Measurements from ENCODE around the gene ATP2C1. TPM values are rescaled to one million over a fixed set of nuclear protein-coding genes. Genes with fewer than 3 reads are reported as not detected.

Gene ATP2C1
- total RNA-seq, 4 donors from 2014 or later = 55.1 to 69.9 (median 64.3) TPM

DNA sequence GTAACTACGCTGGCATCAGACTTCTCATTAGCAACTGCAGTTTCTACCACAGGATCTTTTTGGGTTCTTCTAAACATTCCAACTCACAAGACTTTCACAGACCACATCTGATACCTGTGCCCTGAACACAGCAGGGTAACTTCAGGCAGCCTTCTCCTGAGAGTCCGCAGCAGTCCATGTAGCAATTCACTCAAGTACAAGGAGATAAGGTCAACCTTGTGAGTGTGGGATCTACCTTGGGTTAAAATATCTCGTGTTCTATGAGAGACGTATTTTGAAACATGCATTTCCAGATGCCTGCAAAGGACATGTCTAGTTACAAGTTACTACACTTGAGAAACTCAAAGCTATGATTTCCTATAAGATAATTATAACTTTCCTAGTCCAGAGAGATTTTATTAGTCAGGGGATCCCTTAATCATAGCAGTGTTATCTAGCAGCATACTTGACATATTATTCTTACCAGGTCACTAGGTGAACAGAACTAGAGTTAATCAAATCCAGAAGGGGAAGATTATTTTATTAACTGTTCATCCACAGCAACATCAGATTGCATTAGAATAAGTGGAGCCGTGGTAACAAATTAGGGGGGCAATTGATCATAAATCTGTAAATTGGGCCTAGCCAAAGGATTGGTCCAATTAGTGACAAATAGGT lies 66.4 kb downstream of the ATP2C1 start:
- Histone ChIP-seq H3K4me3 (no peak overlapping the region), H3K9me3 (no peaks in the 10 kb centered on the region), H3K27ac (no peak overlapping the region), H3K27me3 (no peaks in the 10 kb centered on the region), H3K36me3 (peaks cover 46% of the 10 kb centered on the region), H3K4me1 (no peaks in the 10 kb centered on the region)
- 89% methylated on average over 5 of the region's 5 CpGs for WGBS
- TF ChIP-seq EP300 (IDR thresholded peaks at IDR 0.05) = no peak
- no peak for TF ChIP-seq POLR2AphosphoS5 (IDR thresholded peaks at IDR 0.05)
- TF ChIP-seq, protein P1, sequence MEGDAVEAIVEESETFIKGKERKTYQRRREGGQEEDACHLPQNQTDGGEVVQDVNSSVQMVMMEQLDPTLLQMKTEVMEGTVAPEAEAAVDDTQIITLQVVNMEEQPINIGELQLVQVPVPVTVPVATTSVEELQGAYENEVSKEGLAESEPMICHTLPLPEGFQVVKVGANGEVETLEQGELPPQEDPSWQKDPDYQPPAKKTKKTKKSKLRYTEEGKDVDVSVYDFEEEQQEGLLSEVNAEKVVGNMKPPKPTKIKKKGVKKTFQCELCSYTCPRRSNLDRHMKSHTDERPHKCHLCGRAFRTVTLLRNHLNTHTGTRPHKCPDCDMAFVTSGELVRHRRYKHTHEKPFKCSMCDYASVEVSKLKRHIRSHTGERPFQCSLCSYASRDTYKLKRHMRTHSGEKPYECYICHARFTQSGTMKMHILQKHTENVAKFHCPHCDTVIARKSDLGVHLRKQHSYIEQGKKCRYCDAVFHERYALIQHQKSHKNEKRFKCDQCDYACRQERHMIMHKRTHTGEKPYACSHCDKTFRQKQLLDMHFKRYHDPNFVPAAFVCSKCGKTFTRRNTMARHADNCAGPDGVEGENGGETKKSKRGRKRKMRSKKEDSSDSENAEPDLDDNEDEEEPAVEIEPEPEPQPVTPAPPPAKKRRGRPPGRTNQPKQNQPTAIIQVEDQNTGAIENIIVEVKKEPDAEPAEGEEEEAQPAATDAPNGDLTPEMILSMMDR (IDR thresholded peaks at IDR 0.05) = no peak
- TF ChIP-seq POLR2A (IDR thresholded peaks at IDR 0.05) = no peak
- DNase-seq (ENCODE audit: low spot score in 2 of 2) = no peak

DNA sequence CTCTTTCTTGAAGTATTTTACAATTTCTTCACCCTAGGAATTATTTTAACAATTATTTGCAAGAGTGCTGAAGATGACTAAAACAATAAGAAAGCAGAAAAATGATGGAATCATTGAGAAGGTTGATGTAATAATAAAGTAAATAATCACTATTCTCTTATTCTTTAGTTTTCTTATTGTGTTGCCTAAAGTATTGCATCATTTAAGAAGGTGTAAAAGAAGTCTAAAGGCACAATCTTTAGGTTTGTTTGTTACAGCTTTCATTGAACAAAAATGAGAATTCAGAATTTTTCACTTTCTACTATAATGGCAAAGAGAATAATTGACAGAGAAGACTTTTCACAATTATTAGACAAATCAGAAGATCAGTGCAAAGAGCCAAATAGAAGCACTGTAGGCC lies 67.6 kb downstream of the ATP2C1 start:
- no peak overlapping the region for H3K4me3 ChIP-seq
- TF ChIP-seq EP300 (IDR thresholded peaks at IDR 0.05) (no peak), POLR2AphosphoS5 (IDR thresholded peaks at IDR 0.05) (no peak), POLR2A (IDR thresholded peaks at IDR 0.05) (no peak)
- TF ChIP-seq, protein P1 (IDR thresholded peaks at IDR 0.05) = no peak
- no peaks in the 10 kb centered on the region for H3K27me3 ChIP-seq
- H3K27ac ChIP-seq = no peak overlapping the region
- H3K4me1 ChIP-seq = no peaks in the 10 kb centered on the region
- peaks cover 51% of the 10 kb centered on the region for H3K36me3 ChIP-seq
- DNase-seq (ENCODE audit: low spot score in 2 of 2) = no peak
- no peaks in the 10 kb centered on the region for H3K9me3 ChIP-seq

DNA sequence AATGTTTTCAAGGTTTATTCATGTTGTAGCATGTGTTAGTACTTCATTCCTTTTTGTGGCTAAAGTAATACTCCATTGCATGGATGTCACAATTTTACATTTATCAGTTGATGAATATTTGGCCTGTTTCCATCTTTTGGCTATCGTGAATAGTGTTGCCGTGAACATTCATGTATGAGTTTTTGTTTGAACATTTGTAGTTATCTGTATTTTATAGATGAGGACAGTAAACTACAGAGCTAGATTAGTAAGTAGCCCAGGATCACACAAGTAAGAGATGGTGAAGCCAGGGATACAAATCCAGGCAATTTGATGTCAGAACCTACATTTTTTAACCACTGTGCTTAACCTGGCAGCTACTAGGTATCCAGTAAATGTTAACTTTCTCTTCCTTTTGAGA lies 69.6 kb downstream of the ATP2C1 start:
- Histone ChIP-seq H3K36me3 (peaks cover 61% of the 10 kb centered on the region), H3K4me1 (no peaks in the 10 kb centered on the region), H3K27me3 (no peaks in the 10 kb centered on the region), H3K9me3 (no peaks in the 10 kb centered on the region), H3K4me3 (no peak overlapping the region), H3K27ac (no peak overlapping the region)
- no peak for DNase-seq (ENCODE audit: low spot score in 2 of 2)
- TF ChIP-seq, protein P1 (IDR thresholded peaks at IDR 0.05) = no peak
- no peak for TF ChIP-seq POLR2AphosphoS5 (IDR thresholded peaks at IDR 0.05)
- TF ChIP-seq EP300 (IDR thresholded peaks at IDR 0.05) = no peak
- TF ChIP-seq POLR2A (IDR thresholded peaks at IDR 0.05) = no peak
- 66% methylated on average over 2 of the region's 2 CpGs for WGBS

DNA sequence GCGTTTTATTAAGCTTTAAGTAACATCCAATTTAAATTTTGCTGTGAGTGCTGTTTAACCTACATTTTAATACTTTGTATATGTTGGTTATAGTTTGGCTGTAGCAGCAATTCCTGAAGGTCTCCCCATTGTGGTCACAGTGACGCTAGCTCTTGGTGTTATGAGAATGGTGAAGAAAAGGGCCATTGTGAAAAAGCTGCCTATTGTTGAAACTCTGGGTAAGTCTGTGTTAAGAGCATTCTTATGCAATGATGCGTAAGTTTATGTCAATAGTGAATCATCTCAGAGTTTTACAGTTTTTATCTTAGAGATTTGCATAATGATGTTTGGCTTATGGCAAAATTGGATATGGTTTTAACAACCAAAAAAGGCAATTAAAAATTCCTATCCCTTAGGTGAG lies 70.0 kb downstream of the ATP2C1 start:
- H3K9me3 ChIP-seq = no peaks in the 10 kb centered on the region
- WGBS = 74% methylated on average over 3 of the region's 3 CpGs
- TF ChIP-seq POLR2A (IDR thresholded peaks at IDR 0.05) = no peak
- TF ChIP-seq, protein P1 (IDR thresholded peaks at IDR 0.05) = no peak
- no peak for TF ChIP-seq POLR2AphosphoS5 (IDR thresholded peaks at IDR 0.05)
- TF ChIP-seq EP300 (IDR thresholded peaks at IDR 0.05) = no peak
- peaks cover 58% of the 10 kb centered on the region for H3K36me3 ChIP-seq
- no peaks in the 10 kb centered on the region for H3K4me1 ChIP-seq
- H3K27me3 ChIP-seq = no peaks in the 10 kb centered on the region
- no peak for DNase-seq (ENCODE audit: low spot score in 2 of 2)
- no peak overlapping the region for H3K27ac ChIP-seq
- no peak overlapping the region for H3K4me3 ChIP-seq

DNA sequence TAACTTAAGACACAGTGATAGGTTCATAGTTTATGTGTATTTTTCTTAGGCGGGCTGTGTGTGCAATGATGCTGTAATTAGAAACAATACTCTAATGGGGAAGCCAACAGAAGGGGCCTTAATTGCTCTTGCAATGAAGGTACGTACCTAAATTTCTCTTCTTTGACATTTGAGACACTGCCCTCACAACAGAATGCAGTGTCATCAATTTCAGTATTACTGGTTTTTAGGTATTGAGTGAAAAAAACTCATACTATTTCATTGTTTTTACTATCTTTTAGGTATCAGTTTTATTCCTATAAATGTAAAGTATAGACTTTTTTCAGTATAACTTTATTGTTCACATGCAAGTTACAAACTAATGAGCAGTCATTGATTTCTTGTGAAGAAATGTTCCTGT lies 73.4 kb downstream of the ATP2C1 start:
- 93% methylated on average over 2 of the region's 2 CpGs for WGBS

More for the DNA sequence above, 73.4 kb downstream of the ATP2C1 start:
- H3K27ac ChIP-seq = no peak overlapping the region
- no peaks in the 10 kb centered on the region for H3K27me3 ChIP-seq
- TF ChIP-seq POLR2A (IDR thresholded peaks at IDR 0.05) (no peak), EP300 (IDR thresholded peaks at IDR 0.05) (no peak), POLR2AphosphoS5 (IDR thresholded peaks at IDR 0.05) (no peak)
- TF ChIP-seq, protein P1 (IDR thresholded peaks at IDR 0.05) = no peak
- H3K9me3 ChIP-seq = no peaks in the 10 kb centered on the region
- DNase-seq (ENCODE audit: low spot score in 2 of 2) = no peak
- no peaks in the 10 kb centered on the region for H3K4me1 ChIP-seq
- no peak overlapping the region for H3K4me3 ChIP-seq
- peaks cover 58% of the 10 kb centered on the region for H3K36me3 ChIP-seq
